Measurements from ENCODE around the gene ZNF550. TPM values are rescaled to one million over a fixed set of nuclear protein-coding genes. Genes with fewer than 3 reads are reported as not detected.
A peak's percentile ranks its signal among the peaks of the same experiment; 100 is the strongest.

Gene ZNF550
- total and polyA plus RNA-seq, 2 of the 13 experiments (the other 11 are each of a cell fraction or from before 2014, with no cell fraction given), result 8.6 to 9.1 TPM

GRCh38 chr19:57527136-57527881 lies 32.4 kb downstream of the ZNF550 start, which contains the start of gene ZNF549 (continued):
- TF ChIP-seq ZHX1 (CRISPR knock-in tag; IDR thresholded peaks at IDR 0.05; ENCODE audit: low read depth) (peak; percentile 73; the same call in 1 of the 2 replicates), ATF6 (CRISPR knock-in tag; conservative IDR thresholded peaks at IDR 0.05) (no peak), MTF2 (CRISPR knock-in tag; IDR thresholded peaks at IDR 0.05; ENCODE audit: borderline replicate concordance) (no peak), MEIS2 (CRISPR knock-in tag; IDR thresholded peaks at IDR 0.05) (peak; percentile 65; the same call in 1 of the 2 replicates), DNMT3B (CRISPR knock-in tag; conservative IDR thresholded peaks at IDR 0.05) (no peak), ZNF841 (CRISPR knock-in tag; IDR thresholded peaks at IDR 0.05; ENCODE audit: borderline replicate concordance) (no peak), SETDB1 (CRISPR knock-in tag; IDR thresholded peaks at IDR 0.05; ENCODE audit: borderline replicate concordance) (no peak), SP140L (CRISPR knock-in tag; IDR thresholded peaks at IDR 0.05; ENCODE audit: borderline replicate concordance) (no peak), HOXA3 (CRISPR knock-in tag; IDR thresholded peaks at IDR 0.05) (peak; percentile 93), ESRRA (CRISPR knock-in tag; IDR thresholded peaks at IDR 0.05; ENCODE audit: low read depth) (peak; percentile 31; the same call in 1 of the 2 replicates), ZBTB14 (CRISPR knock-in tag; IDR thresholded peaks at IDR 0.05) (no peak), NCOR1 (IDR thresholded peaks at IDR 0.05; ENCODE audit: borderline replicate concordance, low read length) (0 out of 2 replicates have a peak, but pooled peaks have one; percentile 25), ZFP82 (CRISPR knock-in tag; IDR thresholded peaks at IDR 0.05; ENCODE audit: borderline replicate concordance) (0 out of 2 replicates have a peak, but pooled peaks have one; percentile 32), ZNF589 (CRISPR knock-in tag; conservative IDR thresholded peaks at IDR 0.05) (0 out of 2 replicates have a peak, but pooled peaks have one; percentile 42), FOSL2 (CRISPR knock-in tag; IDR thresholded peaks at IDR 0.05) (0 out of 2 replicates have a peak, but pooled peaks have one; percentile 29), CBFB (CRISPR knock-in tag; IDR thresholded peaks at IDR 0.05) (0 out of 2 replicates have a peak, but pooled peaks have one; percentile 42), IRX3 (CRISPR knock-in tag; IDR thresholded peaks at IDR 0.05; ENCODE audit: borderline replicate concordance, low read depth) (no peak), RFXANK (CRISPR knock-in tag; IDR thresholded peaks at IDR 0.05) (no peak), ZNF329 (CRISPR knock-in tag; IDR thresholded peaks at IDR 0.05; ENCODE audit: low read depth) (no peak)
- TF ChIP-seq, protein P1, sequence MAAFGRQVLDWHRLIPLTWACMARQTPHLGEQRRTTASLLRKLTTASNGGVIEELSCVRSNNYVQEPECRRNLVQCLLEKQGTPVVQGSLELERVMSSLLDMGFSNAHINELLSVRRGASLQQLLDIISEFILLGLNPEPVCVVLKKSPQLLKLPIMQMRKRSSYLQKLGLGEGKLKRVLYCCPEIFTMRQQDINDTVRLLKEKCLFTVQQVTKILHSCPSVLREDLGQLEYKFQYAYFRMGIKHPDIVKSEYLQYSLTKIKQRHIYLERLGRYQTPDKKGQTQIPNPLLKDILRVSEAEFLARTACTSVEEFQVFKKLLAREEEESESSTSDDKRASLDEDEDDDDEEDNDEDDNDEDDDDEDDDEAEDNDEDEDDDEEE (CRISPR knock-in tag; IDR thresholded peaks at IDR 0.05), result no peak
- TF ChIP-seq, protein P2, sequence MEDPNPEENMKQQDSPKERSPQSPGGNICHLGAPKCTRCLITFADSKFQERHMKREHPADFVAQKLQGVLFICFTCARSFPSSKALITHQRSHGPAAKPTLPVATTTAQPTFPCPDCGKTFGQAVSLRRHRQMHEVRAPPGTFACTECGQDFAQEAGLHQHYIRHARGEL (CRISPR knock-in tag; IDR thresholded peaks at IDR 0.05), result no peak
- TF ChIP-seq, protein P3, sequence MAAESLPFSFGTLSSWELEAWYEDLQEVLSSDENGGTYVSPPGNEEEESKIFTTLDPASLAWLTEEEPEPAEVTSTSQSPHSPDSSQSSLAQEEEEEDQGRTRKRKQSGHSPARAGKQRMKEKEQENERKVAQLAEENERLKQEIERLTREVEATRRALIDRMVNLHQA (CRISPR knock-in tag; IDR thresholded peaks at IDR 0.05), result no peak

Data from HepG2 (cell line).